IPS-18c (cell line): ENCODE results near the gene CASKIN2.
"Not testable (repeated sequence)": the region's sequence is repeated elsewhere in the genome, so short reads cannot be mapped to it uniquely, and the experiment has no call there.

Experiments used
- H3K4me3 ChIP-seq: 2 replicates; pipeline ENCODE4 v1.7.0; 2013; ENCODE audit warnings: low read depth, mild to moderate bottlenecking, low read length, moderate library complexity; ENCODE audit not compliant: insufficient read depth
- H3K9me3 ChIP-seq: one replicate; pipeline ENCODE4 v1.6.1; 2013; ENCODE audit warnings: mild to moderate bottlenecking, low read length, moderate library complexity; ENCODE audit not compliant: control insufficient read depth, insufficient read depth

The CASKIN2 gene

GRCh38 chr17:75472119-75472518 is 43.2 kb downstream of the CASKIN2 start:
- Histone ChIP-seq H3K9me3 (no peaks in the 10 kb centered on the region), H3K4me3 (no peak overlapping the region)

GRCh38 chr17:75471207-75471606 is 44.1 kb downstream of the CASKIN2 start:
- no peak overlapping the region for H3K4me3 ChIP-seq
- H3K9me3 ChIP-seq, result no peaks in the 10 kb centered on the region

GRCh38 chr17:75468779-75469373 is 46.5 kb downstream of the CASKIN2 start:
- Histone ChIP-seq H3K9me3 (no peaks in the 10 kb centered on the region), H3K4me3 (no peak overlapping the region)

- no peaks in the 10 kb centered on the region for H3K9me3 ChIP-seq
- no peak overlapping the region for H3K4me3 ChIP-seq
Measured at GRCh38 chr17:75468291-75468754, 47.0 kb downstream of the CASKIN2 start.

- H3K9me3 ChIP-seq, result no peaks in the 10 kb centered on the region
- no peak overlapping the region for H3K4me3 ChIP-seq
Measured at GRCh38 chr17:75465039-75465438, 50.3 kb downstream of the CASKIN2 start.

GRCh38 chr17:75463603-75464002 is 51.7 kb downstream of the CASKIN2 start:
- Histone ChIP-seq H3K9me3 (no peaks in the 10 kb centered on the region), H3K4me3 (no peak overlapping the region)

GRCh38 chr17:75460295-75460694 is 55.0 kb downstream of the CASKIN2 start:
- Histone ChIP-seq H3K9me3 (no peaks in the 10 kb centered on the region), H3K4me3 (no peak overlapping the region)

- no peaks in the 10 kb centered on the region for H3K9me3 ChIP-seq
- no peak overlapping the region for H3K4me3 ChIP-seq
Measured at GRCh38 chr17:75459590-75460267, 55.6 kb downstream of the CASKIN2 start.

GRCh38 chr17:75459246-75459589 is 56.1 kb downstream of the CASKIN2 start:
- H3K4me3 ChIP-seq, result no peak overlapping the region

GRCh38 chr17:75457047-75457654 is 58.2 kb downstream of the CASKIN2 start:
- peak overlapping the region; percentile 74 for H3K4me3 ChIP-seq
- no peaks in the 10 kb centered on the region for H3K9me3 ChIP-seq

More at GRCh38 chr17:75459246-75459589, 56.1 kb downstream of the CASKIN2 start:
- H3K9me3 ChIP-seq, result no peaks in the 10 kb centered on the region

- Histone ChIP-seq H3K9me3 (no peaks in the 10 kb centered on the region), H3K4me3 (peak within 1 kb of the TSS; percentile 74)
Measured at GRCh38 chr17:75456417-75457046, 58.8 kb downstream of the CASKIN2 start, which contains the start of gene TMEM94. TMEM94 (plus strand) TSS chr17:75456635; CDS start chr17:75471906, 15,271 bp downstream.

GRCh38 chr17:75456039-75456416 is 59.3 kb downstream of the CASKIN2 start:
- Histone ChIP-seq H3K4me3 (peak overlapping the region; percentile 68), H3K9me3 (no peaks in the 10 kb centered on the region)

- H3K4me3 ChIP-seq, H3K9me3 ChIP-seq: not testable (repeated sequence)
Measured at GRCh38 chr17:75454672-75455071, 60.7 kb downstream of the CASKIN2 start.

GRCh38 chr17:75454193-75454592 is 61.1 kb downstream of the CASKIN2 start:
- H3K9me3 ChIP-seq, result no peaks in the 10 kb centered on the region
- H3K4me3 ChIP-seq, result no peak overlapping the region

- Histone ChIP-seq H3K4me3 (no peak overlapping the region), H3K9me3 (no peaks in the 10 kb centered on the region)
Measured at GRCh38 chr17:75450270-75450669, 65.1 kb downstream of the CASKIN2 start.
